ENCODE data around the gene DYNC2H1. TPM values are rescaled to one million over a fixed set of nuclear protein-coding genes. Genes with fewer than 3 reads are reported as not detected.

Gene DYNC2H1
- total RNA-seq, 1 experiment from 2014 or later = 28.9 TPM

DNA sequence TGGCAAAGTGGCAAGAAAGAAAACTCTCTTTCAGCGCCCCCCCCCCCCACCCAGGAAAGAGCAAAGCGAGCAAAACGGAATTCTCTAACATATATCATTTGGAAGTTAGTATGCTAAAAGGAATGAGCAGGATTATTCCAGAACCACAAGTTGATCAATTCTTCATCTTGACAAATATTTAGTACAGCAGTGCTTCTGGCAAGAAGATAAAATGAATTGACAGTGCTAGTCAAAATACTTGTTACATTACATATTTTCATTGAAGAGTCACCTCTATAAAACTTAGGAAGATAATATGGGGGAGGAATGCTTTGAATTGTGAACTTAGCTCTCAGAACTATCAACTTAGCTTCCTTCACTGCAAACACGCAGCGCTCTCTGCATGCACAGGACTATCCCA is 377.4 kb downstream of the DYNC2H1 start:
- peak overlapping the region; percentile 15; the same call in 1 of the 2 replicates for H3K27ac ChIP-seq (ENCODE audit: low read length)
- peak; percentile 90 for DNase-seq
- intact Hi-C loops (cut with micrococcal nuclease) = loop anchor here (1.0 kb wide), 1 partner anchor 43 kb away; no protein-coding TSS in a partner anchor
- no peaks in the 10 kb centered on the region for H3K79me2 ChIP-seq (ENCODE audit: low read length)
- H3K4me3 ChIP-seq (ENCODE audit: low read length) = no peak overlapping the region
- H3K9me3 ChIP-seq (ENCODE audit: low read length) = no peaks in the 10 kb centered on the region
- H3K27me3 ChIP-seq (ENCODE audit: low read length) = no peaks in the 10 kb centered on the region
- no peaks in the 10 kb centered on the region for H4K20me1 ChIP-seq (ENCODE audit: low read length)
- H2AFZ ChIP-seq (ENCODE audit: low read length) = no peak overlapping the region
- peaks cover 49% of the 10 kb centered on the region for H3K4me1 ChIP-seq (ENCODE audit: insufficient read depth, low read length)
- H3K36me3 ChIP-seq (ENCODE audit: low read depth, low read length) = no peaks in the 10 kb centered on the region
- H3K9me2 ChIP-seq (replicated peaks; ENCODE audit: low read length) = no peaks in the 10 kb centered on the region
- ChIA-PET POLR2A (ENCODE audit: unreplicated experiment) (no interaction called here), CTCF (interaction anchor here (0.6 kb wide), 1 partner anchor 42 kb away, joined by 5 read pairs; no protein-coding TSS in a partner anchor)
- TF ChIP-seq, protein P1, sequence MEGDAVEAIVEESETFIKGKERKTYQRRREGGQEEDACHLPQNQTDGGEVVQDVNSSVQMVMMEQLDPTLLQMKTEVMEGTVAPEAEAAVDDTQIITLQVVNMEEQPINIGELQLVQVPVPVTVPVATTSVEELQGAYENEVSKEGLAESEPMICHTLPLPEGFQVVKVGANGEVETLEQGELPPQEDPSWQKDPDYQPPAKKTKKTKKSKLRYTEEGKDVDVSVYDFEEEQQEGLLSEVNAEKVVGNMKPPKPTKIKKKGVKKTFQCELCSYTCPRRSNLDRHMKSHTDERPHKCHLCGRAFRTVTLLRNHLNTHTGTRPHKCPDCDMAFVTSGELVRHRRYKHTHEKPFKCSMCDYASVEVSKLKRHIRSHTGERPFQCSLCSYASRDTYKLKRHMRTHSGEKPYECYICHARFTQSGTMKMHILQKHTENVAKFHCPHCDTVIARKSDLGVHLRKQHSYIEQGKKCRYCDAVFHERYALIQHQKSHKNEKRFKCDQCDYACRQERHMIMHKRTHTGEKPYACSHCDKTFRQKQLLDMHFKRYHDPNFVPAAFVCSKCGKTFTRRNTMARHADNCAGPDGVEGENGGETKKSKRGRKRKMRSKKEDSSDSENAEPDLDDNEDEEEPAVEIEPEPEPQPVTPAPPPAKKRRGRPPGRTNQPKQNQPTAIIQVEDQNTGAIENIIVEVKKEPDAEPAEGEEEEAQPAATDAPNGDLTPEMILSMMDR (conservative IDR thresholded peaks at IDR 0.05; ENCODE audit: low read depth, low read length) = no peak
- TF ChIP-seq EZH2 (IDR thresholded peaks at IDR 0.05; ENCODE audit: low read length, unreplicated experiment) (no peak), EZH2phosphoT487 (IDR thresholded peaks at IDR 0.05; ENCODE audit: borderline replicate concordance, low read length) (no peak)
- H3K4me2 ChIP-seq (ENCODE audit: low read length) = peak overlapping the region; percentile 63
- peak; percentile 70 for ATAC-seq
- peaks cover 5% of the 10 kb centered on the region for H3F3A ChIP-seq (ENCODE audit: low read length, unreplicated experiment)
- no peak overlapping the region for H3K9ac ChIP-seq (ENCODE audit: low read length)
- BruUV-seq (replicated peaks) = no TSS peak

DNA sequence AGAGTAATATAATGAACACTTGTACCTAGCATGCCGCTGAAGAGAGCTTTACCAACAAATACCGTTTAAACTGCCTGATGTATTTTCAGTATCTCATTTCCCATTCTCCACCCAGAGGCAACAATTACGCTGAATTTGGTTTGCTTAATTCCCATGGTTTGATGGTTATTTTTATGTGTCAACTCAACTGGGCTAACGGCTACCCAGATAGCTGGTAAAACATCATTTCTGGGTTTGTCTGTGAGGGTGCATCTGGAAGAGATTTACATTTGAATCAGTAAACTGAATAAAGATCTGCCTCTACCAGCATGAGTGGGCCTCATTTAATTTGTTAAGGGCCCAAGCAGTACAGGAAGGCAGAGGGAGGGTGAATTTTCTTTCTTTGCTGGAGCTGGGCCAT is 377.9 kb downstream of the DYNC2H1 start:
- Histone ChIP-seq H3K9ac (ENCODE audit: low read length) (no peak overlapping the region), H3K36me3 (ENCODE audit: low read depth, low read length) (no peaks in the 10 kb centered on the region), H2AFZ (ENCODE audit: low read length) (no peak overlapping the region), H3K4me1 (ENCODE audit: insufficient read depth, low read length) (peaks cover 49% of the 10 kb centered on the region), H3K79me2 (ENCODE audit: low read length) (no peaks in the 10 kb centered on the region), H3K27me3 (ENCODE audit: low read length) (no peaks in the 10 kb centered on the region), H4K20me1 (ENCODE audit: low read length) (no peaks in the 10 kb centered on the region), H3K9me3 (ENCODE audit: low read length) (no peaks in the 10 kb centered on the region), H3K9me2 (replicated peaks; ENCODE audit: low read length) (no peaks in the 10 kb centered on the region), H3F3A (ENCODE audit: low read length, unreplicated experiment) (peaks cover 5% of the 10 kb centered on the region), H3K4me2 (ENCODE audit: low read length) (peak overlapping the region; percentile 63), H3K4me3 (ENCODE audit: low read length) (no peak overlapping the region), H3K27ac (ENCODE audit: low read length) (peak overlapping the region; percentile 1; the same call in 1 of the 2 replicates)
- no peak for ATAC-seq
- DNase-seq = no peak
- CTCF ChIA-PET = no interaction called here
- intact Hi-C loops (cut with micrococcal nuclease) = no loop called here
- BruUV-seq (replicated peaks) = no TSS peak
- POLR2A ChIA-PET (ENCODE audit: unreplicated experiment) = no interaction called here
- TF ChIP-seq, protein P1 (conservative IDR thresholded peaks at IDR 0.05; ENCODE audit: low read depth, low read length) = no peak
- TF ChIP-seq EZH2phosphoT487 (IDR thresholded peaks at IDR 0.05; ENCODE audit: borderline replicate concordance, low read length) (no peak), EZH2 (IDR thresholded peaks at IDR 0.05; ENCODE audit: low read length, unreplicated experiment) (no peak)

DNA sequence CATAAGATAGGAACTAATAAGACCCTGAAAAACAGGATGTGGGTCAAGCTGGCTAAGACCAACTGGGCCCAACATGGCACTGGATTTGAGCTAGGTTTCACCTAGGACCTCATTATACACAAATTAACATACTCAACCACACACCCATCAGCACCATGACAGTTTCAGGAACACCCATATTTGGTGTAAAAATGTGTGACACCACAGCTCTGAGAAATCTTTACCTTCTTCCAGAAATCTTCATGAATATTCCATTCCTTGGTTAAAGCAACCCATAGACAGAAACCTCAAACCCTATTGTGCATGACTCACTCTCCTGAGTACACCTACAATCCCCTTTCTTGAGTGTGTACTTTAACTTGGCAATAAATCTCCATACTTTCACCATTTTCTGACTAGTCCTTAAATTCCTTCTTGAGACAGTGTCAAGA is 378.8 kb downstream of the DYNC2H1 start:
- ATAC-seq = peak; percentile 60
- no peaks in the 10 kb centered on the region for H3K36me3 ChIP-seq (ENCODE audit: low read depth, low read length)

More for the DNA sequence above, 378.8 kb downstream of the DYNC2H1 start:
- no peaks in the 10 kb centered on the region for H3K27me3 ChIP-seq (ENCODE audit: low read length)
- intact Hi-C loops (cut with micrococcal nuclease) = no loop called here
- DNase-seq = peak; percentile 89
- H3K9ac ChIP-seq (ENCODE audit: low read length) = no peak overlapping the region
- no peak overlapping the region for H2AFZ ChIP-seq (ENCODE audit: low read length)
- no peaks in the 10 kb centered on the region for H4K20me1 ChIP-seq (ENCODE audit: low read length)
- H3K4me1 ChIP-seq (ENCODE audit: insufficient read depth, low read length) = peaks cover 49% of the 10 kb centered on the region
- TF ChIP-seq, protein P1 (conservative IDR thresholded peaks at IDR 0.05; ENCODE audit: low read depth, low read length) = no peak
- TF ChIP-seq EZH2phosphoT487 (IDR thresholded peaks at IDR 0.05; ENCODE audit: borderline replicate concordance, low read length) = no peak
- TF ChIP-seq EZH2 (IDR thresholded peaks at IDR 0.05; ENCODE audit: low read length, unreplicated experiment) = no peak
- H3K4me2 ChIP-seq (ENCODE audit: low read length) = no peak overlapping the region
- no peaks in the 10 kb centered on the region for H3K79me2 ChIP-seq (ENCODE audit: low read length)
- POLR2A ChIA-PET (ENCODE audit: unreplicated experiment) = no interaction called here
- H3K4me3 ChIP-seq (ENCODE audit: low read length) = no peak overlapping the region
- peaks cover 5% of the 10 kb centered on the region for H3F3A ChIP-seq (ENCODE audit: low read length, unreplicated experiment)
- H3K9me3 ChIP-seq (ENCODE audit: low read length) = no peaks in the 10 kb centered on the region
- CTCF ChIA-PET = no interaction called here
- BruUV-seq (replicated peaks) = no TSS peak
- H3K27ac ChIP-seq (ENCODE audit: low read length) = no peak overlapping the region
- H3K9me2 ChIP-seq (replicated peaks; ENCODE audit: low read length) = no peaks in the 10 kb centered on the region

Data from PC-3 (cell line).